IPS-11a (cell line): ENCODE data around the gene VPS39.

Experiments used
- H3K4me3 ChIP-seq: one replicate; pipeline ENCODE4 v1.5.1; 2013; ENCODE audit warnings: low read depth, low read length, control low read depth

Gene VPS39

GRCh38 chr15:42146551-42147430, 61.3 kb downstream of the VPS39 start:
- no peak overlapping the region for H3K4me3 ChIP-seq

GRCh38 chr15:42145546-42146455, 62.3 kb downstream of the VPS39 start:
- H3K4me3 ChIP-seq, result no peak overlapping the region

GRCh38 chr15:42144841-42145375, 63.2 kb downstream of the VPS39 start:
- H3K4me3 ChIP-seq, result no peak overlapping the region

GRCh38 chr15:42143866-42144625, 64.1 kb downstream of the VPS39 start:
- H3K4me3 ChIP-seq, result no peak overlapping the region

- no peak overlapping the region for H3K4me3 ChIP-seq
Measured at GRCh38 chr15:42143356-42143755, 64.7 kb downstream of the VPS39 start.

- no peak overlapping the region for H3K4me3 ChIP-seq
Measured at GRCh38 chr15:42141795-42142667, 66.1 kb downstream of the VPS39 start.

- no peak overlapping the region for H3K4me3 ChIP-seq
Measured at GRCh38 chr15:42141246-42141645, 66.9 kb downstream of the VPS39 start.

- no peak overlapping the region for H3K4me3 ChIP-seq
Measured at GRCh38 chr15:42140383-42141070, 67.6 kb downstream of the VPS39 start.

- no peak overlapping the region for H3K4me3 ChIP-seq
Measured at GRCh38 chr15:42139596-42139995, 68.5 kb downstream of the VPS39 start.

- H3K4me3 ChIP-seq, result no peak overlapping the region
Measured at GRCh38 chr15:42138968-42139386, 69.1 kb downstream of the VPS39 start.

- no peak overlapping the region for H3K4me3 ChIP-seq
Measured at GRCh38 chr15:42138411-42138810, 69.7 kb downstream of the VPS39 start.

GRCh38 chr15:42137461-42138261, 70.4 kb downstream of the VPS39 start:
- H3K4me3 ChIP-seq, result no peak overlapping the region

- H3K4me3 ChIP-seq, result no peak overlapping the region
Measured at GRCh38 chr15:42136513-42136912, 71.6 kb downstream of the VPS39 start.

- no peak overlapping the region for H3K4me3 ChIP-seq
Measured at GRCh38 chr15:42135351-42135750, 72.8 kb downstream of the VPS39 start.

GRCh38 chr15:42134617-42135245, 73.4 kb downstream of the VPS39 start:
- no peak overlapping the region for H3K4me3 ChIP-seq

- no peak overlapping the region for H3K4me3 ChIP-seq
Measured at GRCh38 chr15:42133886-42134502, 74.1 kb downstream of the VPS39 start.

- H3K4me3 ChIP-seq, result no peak overlapping the region
Measured at GRCh38 chr15:42133356-42133755, 74.7 kb downstream of the VPS39 start.
